ENCODE results near the gene RNF217.
A peak's percentile ranks its signal among the peaks of the same experiment; 100 is the strongest.

GRCh38 chr6:124962639-124963415 is 590 bp downstream of the RNF217 start:
- TF ChIP-seq CTCF (IDR thresholded peaks at IDR 0.05) (peak in 1 of 7 experiments; percentile 7), POLR2AphosphoS5 (IDR thresholded peaks at IDR 0.05) (no peak), POLR2A (IDR thresholded peaks at IDR 0.05) (no peak), EP300 (IDR thresholded peaks at IDR 0.05) (no peak)
